ENCODE results near the gene KIRREL3. TPM values are rescaled to one million over a fixed set of nuclear protein-coding genes. Genes with fewer than 3 reads are reported as not detected.

The KIRREL3 gene
- polyA plus RNA-seq, 1 donor (not counting 4 experiments of a cell fraction or from before 2014, with no cell fraction given): 0.04 TPM

- peak overlapping the region in 1 of 3 experiments; percentile 57 for H3K4me3 ChIP-seq (ENCODE audit: control insufficient read depth in 2 of 3, extremely low read depth in 1 of 3, insufficient read depth in 2 of 3, low read depth in 1 of 3, low read length in 3 of 3)
- peaks cover 15% of the 10 kb centered on the region for H3K4me1 ChIP-seq (ENCODE audit: control insufficient read depth, extremely low read depth, insufficient read depth, low read length)
- H3K27me3 ChIP-seq (ENCODE audit: control insufficient read depth, extremely low read depth, insufficient read depth, low read length): no peaks in the 10 kb centered on the region
- no peaks in the 10 kb centered on the region for H3K79me2 ChIP-seq (ENCODE audit: control insufficient read depth, insufficient read depth, low read length)
- H3K27ac ChIP-seq (ENCODE audit: control insufficient read depth, insufficient read depth, low read length): peak overlapping the region; percentile 32
- no peaks in the 10 kb centered on the region for H3K9me1 ChIP-seq (ENCODE audit: control insufficient read depth, extremely low read depth, insufficient read depth, low read length)
- H3K9me3 ChIP-seq (ENCODE audit: control insufficient read depth, low read depth, low read length): no peaks in the 10 kb centered on the region
- H4K20me1 ChIP-seq (ENCODE audit: control insufficient read depth, extremely low read depth, insufficient read depth, low read length): no peaks in the 10 kb centered on the region
- no peak for TF ChIP-seq EZH2 (IDR thresholded peaks at IDR 0.05; ENCODE audit: low read length)
- TF ChIP-seq, protein P1, sequence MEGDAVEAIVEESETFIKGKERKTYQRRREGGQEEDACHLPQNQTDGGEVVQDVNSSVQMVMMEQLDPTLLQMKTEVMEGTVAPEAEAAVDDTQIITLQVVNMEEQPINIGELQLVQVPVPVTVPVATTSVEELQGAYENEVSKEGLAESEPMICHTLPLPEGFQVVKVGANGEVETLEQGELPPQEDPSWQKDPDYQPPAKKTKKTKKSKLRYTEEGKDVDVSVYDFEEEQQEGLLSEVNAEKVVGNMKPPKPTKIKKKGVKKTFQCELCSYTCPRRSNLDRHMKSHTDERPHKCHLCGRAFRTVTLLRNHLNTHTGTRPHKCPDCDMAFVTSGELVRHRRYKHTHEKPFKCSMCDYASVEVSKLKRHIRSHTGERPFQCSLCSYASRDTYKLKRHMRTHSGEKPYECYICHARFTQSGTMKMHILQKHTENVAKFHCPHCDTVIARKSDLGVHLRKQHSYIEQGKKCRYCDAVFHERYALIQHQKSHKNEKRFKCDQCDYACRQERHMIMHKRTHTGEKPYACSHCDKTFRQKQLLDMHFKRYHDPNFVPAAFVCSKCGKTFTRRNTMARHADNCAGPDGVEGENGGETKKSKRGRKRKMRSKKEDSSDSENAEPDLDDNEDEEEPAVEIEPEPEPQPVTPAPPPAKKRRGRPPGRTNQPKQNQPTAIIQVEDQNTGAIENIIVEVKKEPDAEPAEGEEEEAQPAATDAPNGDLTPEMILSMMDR (optimal IDR thresholded peaks at IDR 0.05 in 1 of 3, IDR thresholded peaks at IDR 0.05 in 1 of 3, conservative IDR thresholded peaks at IDR 0.05 in 1 of 3; ENCODE audit: extremely low read depth in 1 of 3, insufficient read depth in 2 of 3, low read length in 3 of 3): no peak
- H3K4me2 ChIP-seq (ENCODE audit: control insufficient read depth, extremely low read depth, insufficient read depth, low read depth, low read length): peak overlapping the region; percentile 76
- FAIRE-seq: no peak
- H3K9ac ChIP-seq (ENCODE audit: control insufficient read depth, extremely low read depth, insufficient read depth, low read length): peak overlapping the region; percentile 65
- no peak for DNase-seq (ENCODE audit: low read depth, low spot score)
- dilution Hi-C loops (cut with MboI; ENCODE audit: extremely low pct_ligation_motif_present, low sequenced_read_pairs): no loop called here
- peak overlapping the region; percentile 42 for H2AFZ ChIP-seq (ENCODE audit: control insufficient read depth, low read length)
- H3K36me3 ChIP-seq (ENCODE audit: control insufficient read depth in 2 of 2, extremely low read depth in 1 of 2, insufficient read depth in 2 of 2, low read length in 2 of 2): peaks cover 5 to 17% of the 10 kb centered on the region in 2 experiments
These were observed 584.7 kb downstream of the KIRREL3 start for GRCh38 chr11:126415669-126416420.

DNA sequence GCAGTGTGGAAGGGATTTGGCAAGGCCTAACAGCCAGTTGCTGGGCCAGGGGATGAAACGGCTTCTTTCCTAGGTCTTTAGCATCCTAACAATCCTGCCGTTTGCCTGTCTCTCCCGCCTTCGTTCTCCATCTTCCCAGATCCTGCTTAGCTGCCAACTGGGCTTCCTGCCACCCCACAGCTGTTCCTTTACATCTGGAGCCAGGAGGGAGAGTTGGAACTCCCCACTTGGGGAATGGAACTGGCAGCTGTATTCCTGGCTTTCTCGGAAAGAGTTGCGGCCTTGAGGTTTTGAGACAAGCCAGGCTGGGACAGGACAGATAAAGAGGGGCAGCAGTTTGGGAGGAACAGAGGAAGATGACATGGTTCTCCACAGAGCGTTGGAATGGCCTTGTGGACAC, 585.4 kb downstream of the KIRREL3 start:
- DNase-seq (ENCODE audit: low read depth, low spot score) (no peak), FAIRE-seq (no peak)
- Histone ChIP-seq H3K9me1 (ENCODE audit: control insufficient read depth, extremely low read depth, insufficient read depth, low read length) (no peaks in the 10 kb centered on the region), H2AFZ (ENCODE audit: control insufficient read depth, low read length) (no peak overlapping the region), H3K36me3 (ENCODE audit: control insufficient read depth in 2 of 2, extremely low read depth in 1 of 2, insufficient read depth in 2 of 2, low read length in 2 of 2) (peaks cover 5 to 17% of the 10 kb centered on the region in 2 experiments), H3K4me2 (ENCODE audit: control insufficient read depth, extremely low read depth, insufficient read depth, low read depth, low read length) (no peak overlapping the region), H3K27me3 (ENCODE audit: control insufficient read depth, extremely low read depth, insufficient read depth, low read length) (no peaks in the 10 kb centered on the region), H3K79me2 (ENCODE audit: control insufficient read depth, insufficient read depth, low read length) (no peaks in the 10 kb centered on the region), H4K20me1 (ENCODE audit: control insufficient read depth, extremely low read depth, insufficient read depth, low read length) (no peaks in the 10 kb centered on the region), H3K9ac (ENCODE audit: control insufficient read depth, extremely low read depth, insufficient read depth, low read length) (no peak overlapping the region), H3K4me1 (ENCODE audit: control insufficient read depth, extremely low read depth, insufficient read depth, low read length) (peaks cover 15% of the 10 kb centered on the region), H3K27ac (ENCODE audit: control insufficient read depth, insufficient read depth, low read length) (no peak overlapping the region), H3K9me3 (ENCODE audit: control insufficient read depth, low read depth, low read length) (no peaks in the 10 kb centered on the region), H3K4me3 (ENCODE audit: control insufficient read depth in 2 of 3, extremely low read depth in 1 of 3, insufficient read depth in 2 of 3, low read depth in 1 of 3, low read length in 3 of 3) (no peak overlapping the region)
- dilution Hi-C loops (cut with MboI; ENCODE audit: extremely low pct_ligation_motif_present, low sequenced_read_pairs): no loop called here
- TF ChIP-seq EZH2 (IDR thresholded peaks at IDR 0.05; ENCODE audit: low read length): no peak
- TF ChIP-seq, protein P1 (optimal IDR thresholded peaks at IDR 0.05 in 1 of 3, IDR thresholded peaks at IDR 0.05 in 1 of 3, conservative IDR thresholded peaks at IDR 0.05 in 1 of 3; ENCODE audit: extremely low read depth in 1 of 3, insufficient read depth in 2 of 3, low read length in 3 of 3): no peak
